Cerebellar cortex (tissue), 1 donor: ENCODE data around the gene SH3RF1.
A peak's percentile ranks its signal among the peaks of the same experiment; 100 is the strongest.

ENCODE experiments used
- DNase-seq: peaks from one replicate; pipeline ENCODE4 v3.0.0-alpha.2; 2015; ENCODE audit warnings: low spot score

SH3RF1 gene

GRCh38 chr4:169251291-169252235, 19.2 kb downstream of the SH3RF1 start:
- no peak for DNase-seq

- DNase-seq = no peak
Observed at GRCh38 chr4:169250796-169251195, 20.0 kb downstream of the SH3RF1 start.

GRCh38 chr4:169249999-169250398, 20.8 kb downstream of the SH3RF1 start:
- no peak for DNase-seq

GRCh38 chr4:169249214-169249973, 21.4 kb downstream of the SH3RF1 start:
- no peak for DNase-seq

- DNase-seq = no peak
Observed at GRCh38 chr4:169248645-169249044, 22.1 kb downstream of the SH3RF1 start.

- no peak for DNase-seq
Observed at GRCh38 chr4:169246957-169247396, 23.8 kb downstream of the SH3RF1 start.

GRCh38 chr4:169246279-169246678, 24.5 kb downstream of the SH3RF1 start:
- DNase-seq = no peak

- DNase-seq = no peak
Observed at GRCh38 chr4:169245061-169245460, 25.7 kb downstream of the SH3RF1 start.

GRCh38 chr4:169243825-169244609, 26.7 kb downstream of the SH3RF1 start:
- DNase-seq = no peak

GRCh38 chr4:169241464-169241863, 29.3 kb downstream of the SH3RF1 start:
- DNase-seq = no peak

GRCh38 chr4:169239221-169239905, 31.4 kb downstream of the SH3RF1 start:
- no peak for DNase-seq

- DNase-seq = peak; percentile 59
Observed at GRCh38 chr4:169238445-169238844, 32.3 kb downstream of the SH3RF1 start.

GRCh38 chr4:169236873-169237626, 33.7 kb downstream of the SH3RF1 start:
- peak; percentile 90 for DNase-seq

- DNase-seq = no peak
Observed at GRCh38 chr4:169236078-169236477, 34.7 kb downstream of the SH3RF1 start.

- no peak for DNase-seq
Observed at GRCh38 chr4:169234137-169234855, 36.5 kb downstream of the SH3RF1 start.

GRCh38 chr4:169233691-169234090, 37.1 kb downstream of the SH3RF1 start:
- DNase-seq = no peak

GRCh38 chr4:169231647-169232262, 39.0 kb downstream of the SH3RF1 start:
- no peak for DNase-seq

- no peak for DNase-seq
Observed at GRCh38 chr4:169229571-169230028, 41.2 kb downstream of the SH3RF1 start.

GRCh38 chr4:169228076-169228475, 42.7 kb downstream of the SH3RF1 start:
- DNase-seq = no peak

GRCh38 chr4:169226565-169226964, 44.2 kb downstream of the SH3RF1 start:
- DNase-seq = no peak
